ENCODE measurements around the gene CLMN.

The CLMN gene

GRCh38 chr14:95254288-95254687 lies 65.4 kb downstream of the CLMN start:
- Histone ChIP-seq H3K9me2 (ENCODE audit: low read depth, low read length) (no peaks in the 10 kb centered on the region), H4K20me1 (ENCODE audit: insufficient read depth, low read length) (no peaks in the 10 kb centered on the region), H3K27me3 (ENCODE audit: insufficient read depth, low read length) (no peaks in the 10 kb centered on the region), H3K4me1 (ENCODE audit: insufficient read depth, low read length, severe bottlenecking) (no peaks in the 10 kb centered on the region), H3F3A (ENCODE audit: insufficient read depth, low read length) (no peaks in the 10 kb centered on the region), H2AFZ (ENCODE audit: low read length) (no peak overlapping the region), H3K27ac (ENCODE audit: low read depth, low read length, poor library complexity, severe bottlenecking) (no peak overlapping the region), H3K9ac (ENCODE audit: low read length) (no peak overlapping the region), H3K4me3 (ENCODE audit: low read depth, low read length, poor library complexity, severe bottlenecking) (no peak overlapping the region), H3K36me3 (ENCODE audit: insufficient read depth, low read length) (no peaks in the 10 kb centered on the region), H3K4me2 (ENCODE audit: low read length) (no peak overlapping the region), H3K79me2 (ENCODE audit: insufficient read depth, low read length) (no peaks in the 10 kb centered on the region), H3K9me3 (ENCODE audit: low read length) (no peaks in the 10 kb centered on the region)
- TF ChIP-seq CTCF (IDR thresholded peaks at IDR 0.05; ENCODE audit: low read length) (no peak), EZH2 (IDR thresholded peaks at IDR 0.05; ENCODE audit: borderline replicate concordance, low read length) (no peak)

- no peaks in the 10 kb centered on the region for H3K36me3 ChIP-seq (ENCODE audit: insufficient read depth, low read length)
- no peak overlapping the region for H3K4me2 ChIP-seq (ENCODE audit: low read length)
- H3K4me3 ChIP-seq (ENCODE audit: low read depth, low read length, poor library complexity, severe bottlenecking) = no peak overlapping the region
- TF ChIP-seq EZH2 (IDR thresholded peaks at IDR 0.05; ENCODE audit: borderline replicate concordance, low read length) (no peak), CTCF (IDR thresholded peaks at IDR 0.05; ENCODE audit: low read length) (no peak)
- no peaks in the 10 kb centered on the region for H4K20me1 ChIP-seq (ENCODE audit: insufficient read depth, low read length)
- no peaks in the 10 kb centered on the region for H3F3A ChIP-seq (ENCODE audit: insufficient read depth, low read length)
- no peaks in the 10 kb centered on the region for H3K9me3 ChIP-seq (ENCODE audit: low read length)
- H2AFZ ChIP-seq (ENCODE audit: low read length) = no peak overlapping the region
- H3K9ac ChIP-seq (ENCODE audit: low read length) = no peak overlapping the region
- no peaks in the 10 kb centered on the region for H3K27me3 ChIP-seq (ENCODE audit: insufficient read depth, low read length)
- no peaks in the 10 kb centered on the region for H3K4me1 ChIP-seq (ENCODE audit: insufficient read depth, low read length, severe bottlenecking)
- no peak overlapping the region for H3K27ac ChIP-seq (ENCODE audit: low read depth, low read length, poor library complexity, severe bottlenecking)
- H3K9me2 ChIP-seq (ENCODE audit: low read depth, low read length) = no peaks in the 10 kb centered on the region
- no peaks in the 10 kb centered on the region for H3K79me2 ChIP-seq (ENCODE audit: insufficient read depth, low read length)
Measured at GRCh38 chr14:95253039-95253630, 66.6 kb downstream of the CLMN start.

GRCh38 chr14:95252219-95252618 lies 67.5 kb downstream of the CLMN start:
- Histone ChIP-seq H3K27ac (ENCODE audit: low read depth, low read length, poor library complexity, severe bottlenecking) (no peak overlapping the region), H3K36me3 (ENCODE audit: insufficient read depth, low read length) (no peaks in the 10 kb centered on the region), H3K9ac (ENCODE audit: low read length) (no peak overlapping the region), H3K9me2 (ENCODE audit: low read depth, low read length) (no peaks in the 10 kb centered on the region), H3F3A (ENCODE audit: insufficient read depth, low read length) (no peaks in the 10 kb centered on the region), H2AFZ (ENCODE audit: low read length) (no peak overlapping the region), H3K4me1 (ENCODE audit: insufficient read depth, low read length, severe bottlenecking) (no peaks in the 10 kb centered on the region), H3K9me3 (ENCODE audit: low read length) (no peaks in the 10 kb centered on the region), H4K20me1 (ENCODE audit: insufficient read depth, low read length) (no peaks in the 10 kb centered on the region), H3K4me2 (ENCODE audit: low read length) (no peak overlapping the region), H3K79me2 (ENCODE audit: insufficient read depth, low read length) (no peaks in the 10 kb centered on the region), H3K4me3 (ENCODE audit: low read depth, low read length, poor library complexity, severe bottlenecking) (no peak overlapping the region), H3K27me3 (ENCODE audit: insufficient read depth, low read length) (no peaks in the 10 kb centered on the region)
- TF ChIP-seq EZH2 (IDR thresholded peaks at IDR 0.05; ENCODE audit: borderline replicate concordance, low read length) (no peak), CTCF (IDR thresholded peaks at IDR 0.05; ENCODE audit: low read length) (no peak)
